Brain microvascular endothelial cell (primary cell): ENCODE measurements around the gene SLC30A1.

ENCODE experiments used
- DNase-seq: peaks from one replicate; pipeline ENCODE4 v3.0.0-alpha.2; 2020
- H3K27ac ChIP-seq: fragments of 250-450 bp; sonication (Bioruptor Pico); 2 replicates; pipeline ENCODE4 v1.5.1; 2020; ENCODE audit warnings: mild to moderate bottlenecking, moderate library complexity
- H3K27me3 ChIP-seq: fragments of 250-450 bp; sonication (Bioruptor Pico); replicated peaks from 2 replicates; pipeline ENCODE4 v1.5.1; 2020; ENCODE audit warnings: mild to moderate bottlenecking
- H3K36me3 ChIP-seq: fragments of 250-450 bp; sonication (Bioruptor Pico); replicated peaks from 2 replicates; pipeline ENCODE4 v1.5.1; 2020; ENCODE audit warnings: mild to moderate bottlenecking
- H3K4me3 ChIP-seq: 2 replicates; pipeline ENCODE4 v1.5.1; 2011; ENCODE audit warnings: low read depth, mild to moderate bottlenecking, control low read depth, low read length, moderate library complexity
- CTCF ChIP-seq: IDR thresholded peaks from 2 replicates; pipeline ENCODE4 v1.5.1; 2011; ENCODE audit warnings: low read depth, mild to moderate bottlenecking, moderate library complexity, low read length, control low read depth, inconsistent platforms; ENCODE audit errors: missing control alignments
- in situ Hi-C: cut with HindIII; loops from 2 replicates; pipeline ENCODE4 v1.10.0; 2017; ENCODE audit warnings: low sequenced_read_pairs, low pct_ligation_motif_present

The SLC30A1 gene

GRCh38 chr1:211537253-211537652 lies 41.7 kb downstream of the SLC30A1 start:
- Histone ChIP-seq H3K36me3 (no peaks in the 10 kb centered on the region), H3K27me3 (no peaks in the 10 kb centered on the region), H3K27ac (no peak overlapping the region), H3K4me3 (no peak overlapping the region)
- in situ Hi-C loops, result no loop called here
- no peak for TF ChIP-seq CTCF
- peak; percentile 57 for DNase-seq

GRCh38 chr1:211536606-211537005 lies 42.4 kb downstream of the SLC30A1 start:
- H3K36me3 ChIP-seq, result no peaks in the 10 kb centered on the region
- DNase-seq, result no peak
- in situ Hi-C loops, result no loop called here
- no peak overlapping the region for H3K4me3 ChIP-seq
- no peak for TF ChIP-seq CTCF
- H3K27me3 ChIP-seq, result no peaks in the 10 kb centered on the region
- H3K27ac ChIP-seq, result no peak overlapping the region

- Histone ChIP-seq H3K4me3 (no peak overlapping the region), H3K36me3 (no peaks in the 10 kb centered on the region), H3K27me3 (no peaks in the 10 kb centered on the region), H3K27ac (no peak overlapping the region)
- in situ Hi-C loops, result no loop called here
- no peak for TF ChIP-seq CTCF
- no peak for DNase-seq
These were observed 43.6 kb downstream of the SLC30A1 start for GRCh38 chr1:211535346-211535745.

- Histone ChIP-seq H3K4me3 (no peak overlapping the region), H3K27ac (no peak overlapping the region), H3K36me3 (no peaks in the 10 kb centered on the region), H3K27me3 (no peaks in the 10 kb centered on the region)
- no peak for TF ChIP-seq CTCF
- no peak for DNase-seq
- in situ Hi-C loops, result no loop called here
These were observed 44.2 kb downstream of the SLC30A1 start for GRCh38 chr1:211534545-211535291.

GRCh38 chr1:211532088-211532444 lies 46.9 kb downstream of the SLC30A1 start:
- Histone ChIP-seq H3K36me3 (no peaks in the 10 kb centered on the region), H3K27ac (no peak overlapping the region), H3K27me3 (no peaks in the 10 kb centered on the region), H3K4me3 (no peak overlapping the region)
- TF ChIP-seq CTCF, result no peak
- in situ Hi-C loops, result no loop called here
- no peak for DNase-seq
